DMS153 (cell line): Measurements from ENCODE around the gene MICAL2.

ENCODE experiments used
- DNase-seq: peaks from one replicate; lab custom pipeline; 2025; lab: John Stamatoyannopoulos, UW

The MICAL2 gene

GRCh38 chr11:12099132-12099873, 11.1 kb upstream of the MICAL2 start:
- DNase-seq: no peak

- no peak for DNase-seq
Observed at GRCh38 chr11:12100429-12100828, 10.0 kb upstream of the MICAL2 start.

GRCh38 chr11:12100841-12101242, 9.5 kb upstream of the MICAL2 start:
- DNase-seq: no peak

- DNase-seq: no peak
Observed at GRCh38 chr11:12101318-12101717, 9.1 kb upstream of the MICAL2 start.

- DNase-seq: no peak
Observed at GRCh38 chr11:12102588-12103410, 7.6 kb upstream of the MICAL2 start.

- DNase-seq: no peak
Observed at GRCh38 chr11:12103411-12104225, 6.8 kb upstream of the MICAL2 start.

- DNase-seq: no peak
Observed at GRCh38 chr11:12105471-12105870, 4.9 kb upstream of the MICAL2 start.

GRCh38 chr11:12106101-12106500, 4.3 kb upstream of the MICAL2 start:
- DNase-seq: no peak

- DNase-seq: peak; percentile 19
Observed at GRCh38 chr11:12106501-12106900, 3.9 kb upstream of the MICAL2 start.

- DNase-seq: no peak
Observed at GRCh38 chr11:12108875-12109453, 1.4 kb upstream of the MICAL2 start.

GRCh38 chr11:12109591-12110196, 696 bp upstream of the MICAL2 start:
- no peak for DNase-seq

- no peak for DNase-seq
Observed at GRCh38 chr11:12110714-12111548, 541 bp downstream of the MICAL2 start.

GRCh38 chr11:12111549-12112520, 1.4 kb downstream of the MICAL2 start:
- no peak for DNase-seq

GRCh38 chr11:12112750-12113149, 2.4 kb downstream of the MICAL2 start:
- DNase-seq: no peak

- DNase-seq: no peak
Observed at GRCh38 chr11:12113294-12113693, 2.9 kb downstream of the MICAL2 start.

GRCh38 chr11:12114193-12115033, 4.0 kb downstream of the MICAL2 start:
- DNase-seq: no peak

- no peak for DNase-seq
Observed at GRCh38 chr11:12116425-12117032, 6.1 kb downstream of the MICAL2 start.

GRCh38 chr11:12117200-12117599, 6.8 kb downstream of the MICAL2 start:
- no peak for DNase-seq
